ENCODE measurements around the gene SHROOM4. TPM values are rescaled to one million over a fixed set of nuclear protein-coding genes. Genes with fewer than 3 reads are reported as not detected.

Gene SHROOM4
- total and polyA plus RNA-seq, 2 donors (not counting 1 experiment from before 2014, with no cell fraction given) = not detected

DNA sequence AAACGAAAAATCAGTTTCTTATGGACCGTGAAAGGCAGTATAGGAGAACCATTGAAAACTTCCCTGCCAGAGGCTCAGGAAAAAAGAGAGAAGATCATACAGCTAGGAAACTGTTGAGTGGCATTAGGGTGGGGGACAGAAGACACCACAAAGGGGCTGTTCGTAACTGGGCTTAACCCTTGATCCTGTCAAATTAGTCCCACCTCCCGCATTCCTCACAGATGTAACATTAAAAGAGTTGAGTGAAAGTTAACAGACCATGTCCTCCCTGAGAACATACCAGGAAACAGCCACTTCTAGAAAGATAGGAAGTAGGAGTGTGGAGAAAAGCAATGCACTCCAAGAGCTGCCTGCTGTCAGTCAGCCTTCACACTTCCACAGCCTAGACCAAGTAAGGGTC is 8.7 kb downstream of the SHROOM4 start:
- H3K4me2 ChIP-seq (replicated peaks; ENCODE audit: low read depth, low read length, poor library complexity, severe bottlenecking) = no peak overlapping the region
- intact Hi-C loops (cut with micrococcal nuclease) = no loop called here
- H2AFZ ChIP-seq (ENCODE audit: insufficient read depth, low read depth, low read length, poor library complexity, severe bottlenecking) = no peak overlapping the region
- H3K79me2 ChIP-seq (ENCODE audit: control insufficient read depth, insufficient read depth, low read length) = no peaks in the 10 kb centered on the region
- H3K9me3 Mint-ChIP-seq (ENCODE audit: insufficient read depth) = no peaks in the 10 kb centered on the region
- H4K20me1 ChIP-seq (ENCODE audit: control insufficient read depth, insufficient read depth, low read length, poor library complexity, severe bottlenecking) = no peaks in the 10 kb centered on the region
- no CpG with 5 or more reads among the region's 4 CpGs for WGBS (ENCODE audit: insufficient coverage)
- H3K27me3 ChIP-seq (replicated peaks in 1 of 4; ENCODE audit: control extremely low read depth in 1 of 4, control insufficient read depth in 3 of 4, insufficient read depth in 4 of 4, low read length in 3 of 4) = no peaks in the 10 kb centered on the region
- H3K9ac ChIP-seq (ENCODE audit: low read length) = no peak overlapping the region
- H3K9me3 ChIP-seq (ENCODE audit: control extremely low read depth in 1 of 3, control insufficient read depth in 2 of 3, insufficient read depth in 1 of 3, low read length in 2 of 3) = no peaks in the 10 kb centered on the region
- H3K4me3 ChIP-seq (ENCODE audit: control extremely low read depth in 1 of 5, extremely low read depth in 1 of 5, insufficient read depth in 1 of 5, low read depth in 2 of 5, low read length in 4 of 5) = no peak overlapping the region
- ATAC-seq (ENCODE audit: low read depth) (no peak), DNase-seq (no peak)
- no peaks in the 10 kb centered on the region for H3K36me3 ChIP-seq (replicated peaks in 1 of 2; ENCODE audit: control extremely low read depth in 1 of 2, control insufficient read depth in 1 of 2, extremely low read depth in 1 of 2, insufficient read depth in 2 of 2, low read length in 1 of 2)
- ChIA-PET CTCF (no interaction called here), POLR2A (no interaction called here)
- H3K4me3 Mint-ChIP-seq = no peak overlapping the region
- no peak overlapping the region for H3K27ac ChIP-seq (ENCODE audit: low read length in 2 of 2)
- no peak overlapping the region for H3K27ac Mint-ChIP-seq
- no peaks in the 10 kb centered on the region for H3K4me1 ChIP-seq (ENCODE audit: control insufficient read depth in 2 of 2, insufficient read depth in 2 of 2, low read length in 2 of 2)
- peaks cover 3% of the 10 kb centered on the region for H3K27me3 Mint-ChIP-seq
- TF ChIP-seq, protein P1, sequence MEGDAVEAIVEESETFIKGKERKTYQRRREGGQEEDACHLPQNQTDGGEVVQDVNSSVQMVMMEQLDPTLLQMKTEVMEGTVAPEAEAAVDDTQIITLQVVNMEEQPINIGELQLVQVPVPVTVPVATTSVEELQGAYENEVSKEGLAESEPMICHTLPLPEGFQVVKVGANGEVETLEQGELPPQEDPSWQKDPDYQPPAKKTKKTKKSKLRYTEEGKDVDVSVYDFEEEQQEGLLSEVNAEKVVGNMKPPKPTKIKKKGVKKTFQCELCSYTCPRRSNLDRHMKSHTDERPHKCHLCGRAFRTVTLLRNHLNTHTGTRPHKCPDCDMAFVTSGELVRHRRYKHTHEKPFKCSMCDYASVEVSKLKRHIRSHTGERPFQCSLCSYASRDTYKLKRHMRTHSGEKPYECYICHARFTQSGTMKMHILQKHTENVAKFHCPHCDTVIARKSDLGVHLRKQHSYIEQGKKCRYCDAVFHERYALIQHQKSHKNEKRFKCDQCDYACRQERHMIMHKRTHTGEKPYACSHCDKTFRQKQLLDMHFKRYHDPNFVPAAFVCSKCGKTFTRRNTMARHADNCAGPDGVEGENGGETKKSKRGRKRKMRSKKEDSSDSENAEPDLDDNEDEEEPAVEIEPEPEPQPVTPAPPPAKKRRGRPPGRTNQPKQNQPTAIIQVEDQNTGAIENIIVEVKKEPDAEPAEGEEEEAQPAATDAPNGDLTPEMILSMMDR (IDR thresholded peaks at IDR 0.05) = no peak
- TF ChIP-seq EZH2 (IDR thresholded peaks at IDR 0.05; ENCODE audit: borderline replicate concordance, insufficient read depth, low read depth, low read length, poor library complexity, severe bottlenecking) = no peak
- no peaks in the 10 kb centered on the region for H3K4me1 Mint-ChIP-seq

DNA sequence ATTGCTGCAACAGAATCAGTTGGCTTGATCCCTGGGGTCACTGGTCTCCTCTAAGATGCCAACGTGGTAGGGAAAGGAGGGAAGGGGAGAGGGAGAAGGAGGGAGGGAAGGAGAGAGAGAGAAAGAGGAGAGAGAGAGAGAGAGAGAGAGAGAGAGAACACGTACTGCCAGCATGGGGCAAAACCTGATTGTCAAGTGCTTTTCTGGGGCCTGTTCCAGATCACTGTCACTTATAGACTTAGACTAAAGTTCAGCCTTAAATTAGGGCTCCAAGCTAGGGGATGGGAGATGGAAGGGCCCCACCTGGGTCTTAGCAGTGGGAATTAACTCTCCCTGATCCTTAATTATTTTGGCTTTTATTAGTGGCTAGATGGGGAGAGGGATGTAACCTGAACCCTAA is 12.9 kb downstream of the SHROOM4 start:
- no peak for DNase-seq
- ChIA-PET POLR2A (no interaction called here), CTCF (interaction anchor here (0.6 kb wide), 1 partner anchor 10 kb away, joined by 4 read pairs; no protein-coding TSS in a partner anchor)
- Histone ChIP-seq H3K4me3 (ENCODE audit: control extremely low read depth in 1 of 5, extremely low read depth in 1 of 5, insufficient read depth in 1 of 5, low read depth in 2 of 5, low read length in 4 of 5) (no peak overlapping the region), H2AFZ (ENCODE audit: insufficient read depth, low read depth, low read length, poor library complexity, severe bottlenecking) (no peak overlapping the region), H3K4me2 (replicated peaks; ENCODE audit: low read depth, low read length, poor library complexity, severe bottlenecking) (no peak overlapping the region), H3K27ac (ENCODE audit: low read length in 2 of 2) (no peak overlapping the region), H3K4me1 (ENCODE audit: control insufficient read depth in 2 of 2, insufficient read depth in 2 of 2, low read length in 2 of 2) (no peaks in the 10 kb centered on the region), H3K27me3 (replicated peaks in 1 of 4; ENCODE audit: control extremely low read depth in 1 of 4, control insufficient read depth in 3 of 4, insufficient read depth in 4 of 4, low read length in 3 of 4) (no peaks in the 10 kb centered on the region), H3K9me3 (ENCODE audit: control extremely low read depth in 1 of 3, control insufficient read depth in 2 of 3, insufficient read depth in 1 of 3, low read length in 2 of 3) (no peaks in the 10 kb centered on the region), H3K9ac (ENCODE audit: low read length) (no peak overlapping the region), H4K20me1 (ENCODE audit: control insufficient read depth, insufficient read depth, low read length, poor library complexity, severe bottlenecking) (no peaks in the 10 kb centered on the region), H3K36me3 (replicated peaks in 1 of 2; ENCODE audit: control extremely low read depth in 1 of 2, control insufficient read depth in 1 of 2, extremely low read depth in 1 of 2, insufficient read depth in 2 of 2, low read length in 1 of 2) (no peaks in the 10 kb centered on the region), H3K79me2 (ENCODE audit: control insufficient read depth, insufficient read depth, low read length) (no peaks in the 10 kb centered on the region)
- TF ChIP-seq EZH2 (IDR thresholded peaks at IDR 0.05; ENCODE audit: borderline replicate concordance, insufficient read depth, low read depth, low read length, poor library complexity, severe bottlenecking) = no peak
- TF ChIP-seq, protein P1 (IDR thresholded peaks at IDR 0.05) = no peak
- Mint-ChIP-seq H3K4me1 (no peaks in the 10 kb centered on the region), H3K27ac (no peak overlapping the region), H3K4me3 (no peak overlapping the region), H3K9me3 (ENCODE audit: insufficient read depth) (no peaks in the 10 kb centered on the region), H3K27me3 (no peaks in the 10 kb centered on the region)
- WGBS (ENCODE audit: insufficient coverage) = 83% methylated on average over 1 of the region's 2 CpGs
- intact Hi-C loops (cut with micrococcal nuclease) = no loop called here
- no peak for ATAC-seq (ENCODE audit: low read depth)
